Cerebellar nuclear complex (tissue), 1 donor: ENCODE measurements around the gene ZBTB20.

Source experiments
- DNase-seq, 2 experiments: peaks; one replicate each; lab custom pipeline; 2025; lab: John Stamatoyannopoulos, UW

ZBTB20 gene

DNA sequence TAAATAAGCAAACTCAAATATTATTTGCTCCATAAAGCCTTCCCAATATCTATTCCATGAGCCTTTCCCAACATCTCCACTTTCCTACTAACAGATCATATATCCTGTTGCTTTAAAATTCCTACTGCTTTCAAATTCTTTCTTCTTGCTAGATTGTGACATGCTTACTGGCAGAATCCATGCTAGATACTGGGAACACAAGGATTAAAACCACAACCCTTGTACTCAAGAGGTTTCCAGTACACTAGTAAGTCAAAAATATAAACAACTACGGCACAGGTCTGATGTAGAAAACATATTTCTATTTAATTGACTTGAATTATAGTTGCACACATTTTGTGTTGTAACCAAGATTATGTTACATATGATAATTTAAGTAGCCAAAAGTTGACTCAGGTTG is 275.0 kb downstream of the ZBTB20 start:
- no peak for DNase-seq

DNA sequence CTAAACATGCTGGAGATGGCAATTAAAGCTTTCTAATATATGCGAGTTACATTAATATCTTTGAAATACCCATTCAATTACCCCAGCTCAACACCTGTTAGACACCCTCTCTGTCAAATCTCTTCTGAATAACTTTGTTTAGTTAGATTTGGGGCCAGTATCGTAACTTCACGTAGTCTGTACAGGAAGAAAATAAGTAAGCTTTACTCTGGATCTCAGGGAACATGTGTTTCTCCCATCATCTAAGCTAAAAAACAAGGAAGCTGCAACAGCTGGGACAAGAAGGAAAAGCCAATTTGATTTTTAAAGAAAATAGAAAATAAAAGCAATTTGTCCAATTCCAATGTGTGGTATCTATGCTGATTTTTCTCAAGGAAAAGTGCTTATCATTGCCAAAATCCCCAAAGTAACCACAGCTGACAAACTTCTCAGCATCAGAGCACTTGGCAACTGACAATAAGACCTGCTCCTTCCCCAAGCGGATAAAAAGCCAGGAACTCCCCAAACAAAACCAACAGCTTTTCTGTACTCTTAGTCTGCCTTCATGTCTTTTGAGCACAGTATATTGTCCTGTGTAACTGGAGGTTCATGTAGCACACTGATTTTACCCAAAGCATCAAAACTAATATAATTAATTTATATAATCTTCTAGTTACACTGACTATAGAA is 279.1 kb downstream of the ZBTB20 start:
- no peak for DNase-seq

DNA sequence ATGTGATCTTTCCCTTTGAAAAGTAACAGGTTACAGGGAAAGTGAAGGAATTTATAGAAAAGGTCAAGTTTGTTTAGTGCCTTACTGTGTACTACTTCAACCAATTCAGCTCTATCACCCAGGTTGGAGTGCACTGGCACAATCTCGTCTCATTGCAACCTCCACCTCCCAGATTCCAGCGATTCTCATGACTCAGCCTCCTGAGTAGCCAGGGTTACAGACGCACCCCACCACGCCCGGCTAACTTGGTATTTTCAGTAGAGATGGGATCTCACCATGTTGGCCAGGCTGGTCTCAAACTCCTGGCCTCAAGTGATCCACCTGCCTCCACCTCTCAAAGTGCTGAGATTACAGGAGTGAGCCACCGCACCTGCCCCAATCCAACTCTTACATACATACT is 279.7 kb downstream of the ZBTB20 start:
- DNase-seq = no peak

DNA sequence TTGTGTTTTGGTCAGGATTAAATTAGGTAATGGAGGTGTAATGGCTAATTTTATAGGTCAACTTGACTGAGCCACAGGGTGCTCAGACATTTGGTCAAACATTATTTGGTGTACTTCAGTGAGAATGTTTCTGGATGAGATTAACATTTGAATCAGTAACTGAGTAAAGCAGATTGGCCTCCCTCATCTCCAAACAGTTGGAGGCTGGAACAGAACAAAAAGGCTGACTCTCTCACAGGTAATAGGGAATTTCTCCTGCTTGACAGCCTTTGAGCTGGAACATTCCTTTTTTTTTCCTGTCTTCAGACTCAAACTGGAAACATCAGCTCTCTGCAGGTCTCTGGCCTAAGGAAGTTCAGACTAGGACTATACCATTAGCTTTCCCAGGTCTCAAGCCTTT is 280.7 kb downstream of the ZBTB20 start:
- DNase-seq = no peak

DNA sequence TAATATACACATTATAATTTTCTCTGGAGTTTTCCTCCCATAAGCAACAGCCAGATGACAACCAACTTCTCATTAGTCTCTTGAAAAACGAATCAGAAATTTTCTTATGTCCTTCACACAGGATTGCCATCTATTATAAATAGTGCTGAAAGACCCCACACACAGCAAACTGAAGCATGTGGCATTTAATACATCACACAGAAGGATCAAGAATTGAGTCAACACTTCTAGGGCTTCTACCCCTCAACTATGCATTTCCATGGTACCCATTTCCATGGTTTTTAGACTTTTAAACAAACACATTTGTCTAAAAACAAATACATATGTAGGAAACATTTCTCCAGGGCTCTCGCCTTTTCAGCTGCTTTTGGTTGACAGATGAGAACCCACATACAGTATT is 282.1 kb downstream of the ZBTB20 start:
- DNase-seq = no peak

DNA sequence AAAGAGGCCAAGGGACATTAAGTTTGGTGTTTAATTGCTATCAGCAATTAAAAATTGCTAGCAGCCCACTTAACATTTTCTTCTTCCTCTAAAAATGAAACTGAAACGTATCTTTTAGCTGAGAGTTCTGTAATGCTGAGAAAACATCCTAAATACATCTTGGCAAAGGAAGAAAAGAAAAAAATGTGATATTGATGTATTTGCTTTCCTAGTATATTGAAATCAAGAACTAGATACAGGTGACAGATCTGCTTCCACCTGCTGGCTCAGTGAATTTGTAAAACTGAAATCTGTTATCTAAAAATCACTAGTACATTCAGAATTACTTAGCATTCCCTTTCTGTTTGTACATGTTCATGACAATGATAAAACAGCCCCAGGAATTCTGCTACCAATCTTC is 283.2 kb downstream of the ZBTB20 start:
- no peak for DNase-seq

DNA sequence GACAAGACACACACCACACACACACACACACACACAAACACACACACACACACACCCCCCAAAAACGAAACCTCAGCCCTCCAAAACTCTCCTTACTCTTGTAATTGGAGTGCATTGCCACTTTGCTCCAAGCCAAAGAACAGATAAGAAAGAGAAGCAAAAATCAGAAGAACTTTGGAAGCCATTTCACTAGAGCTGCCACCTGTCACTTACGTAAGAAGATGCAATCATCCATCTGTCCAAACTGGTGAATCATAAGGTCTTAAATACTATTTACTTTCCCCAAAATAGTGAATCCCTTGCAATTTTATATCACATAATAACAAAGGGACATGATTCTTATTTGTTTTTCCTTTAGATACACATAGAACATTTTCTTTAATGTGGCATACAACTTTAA is 285.4 kb downstream of the ZBTB20 start:
- no peak for DNase-seq

DNA sequence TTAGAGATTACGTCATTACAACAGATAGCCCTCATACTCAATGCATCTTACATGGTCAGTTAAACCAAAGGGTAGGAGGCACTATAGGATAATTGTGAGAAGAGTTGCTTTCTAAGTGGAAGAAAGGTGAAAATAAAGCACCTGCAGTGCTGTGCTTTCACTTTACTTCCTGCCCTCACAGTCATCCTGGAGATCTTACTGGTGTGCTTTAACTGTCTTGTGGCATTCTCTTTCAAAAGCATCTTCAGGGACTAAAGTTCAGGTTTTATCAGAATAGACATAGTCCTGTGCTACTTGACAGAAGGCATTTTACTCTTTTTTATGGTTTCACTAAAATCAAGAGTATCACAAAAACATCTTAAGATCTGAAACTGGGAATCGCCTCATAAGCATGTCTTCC is 286.6 kb downstream of the ZBTB20 start:
- DNase-seq = no peak

DNA sequence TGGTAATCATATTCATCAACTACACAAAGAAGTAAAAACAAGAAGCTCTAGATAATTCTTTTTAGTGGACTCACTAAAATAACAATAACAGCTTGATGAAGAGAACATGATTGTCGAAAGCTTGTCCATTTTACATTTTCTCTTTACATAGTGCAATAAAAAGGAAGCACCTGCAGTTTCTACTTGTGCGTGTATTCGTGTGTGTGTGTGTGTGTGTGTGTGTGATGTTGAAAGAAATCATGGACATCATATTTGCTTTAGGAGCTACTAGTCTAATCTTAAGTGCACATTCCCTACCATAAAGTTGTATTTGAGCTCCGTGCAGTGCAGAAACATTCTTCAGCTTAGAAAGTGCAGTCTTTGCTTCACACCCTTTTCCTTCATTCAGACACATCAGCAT is 288.8 kb downstream of the ZBTB20 start:
- DNase-seq = no peak

DNA sequence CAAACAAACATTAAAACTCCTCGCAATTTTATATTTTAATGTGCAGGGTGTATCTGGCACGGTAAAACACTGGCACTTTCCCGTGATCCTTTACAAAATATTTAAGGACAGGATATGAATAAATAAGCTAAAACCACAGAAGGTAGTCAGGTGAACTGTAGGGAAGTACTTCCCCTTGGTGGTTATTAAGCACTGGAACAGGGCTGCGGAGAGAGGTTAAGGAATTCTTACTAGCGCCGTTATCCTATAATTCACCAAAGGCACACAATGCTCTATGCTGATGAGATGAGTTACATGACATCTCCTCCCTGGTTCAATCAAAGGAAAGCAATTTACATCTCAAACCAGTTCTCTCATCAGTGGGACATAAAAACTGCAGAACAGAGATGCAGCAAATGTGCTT is 289.8 kb downstream of the ZBTB20 start:
- no peak for DNase-seq

DNA sequence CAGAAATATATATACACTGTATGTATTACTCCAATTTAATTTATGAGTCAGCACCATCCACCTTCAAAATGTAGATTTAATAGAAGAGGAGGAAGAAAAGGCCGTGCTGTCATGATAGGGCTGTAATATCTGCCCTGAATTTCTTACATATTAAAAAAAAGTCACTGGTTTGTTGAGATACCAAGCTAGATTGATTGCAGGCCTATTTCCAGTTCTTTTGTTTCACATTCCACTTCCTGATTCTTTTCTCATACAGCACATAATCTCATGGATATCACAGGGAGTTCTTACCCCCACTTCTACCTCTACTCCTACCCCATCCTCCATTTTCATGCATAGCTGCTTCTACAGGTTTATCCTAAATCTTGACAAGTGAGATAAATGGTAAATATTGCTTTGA is 290.3 kb downstream of the ZBTB20 start:
- DNase-seq = no peak

DNA sequence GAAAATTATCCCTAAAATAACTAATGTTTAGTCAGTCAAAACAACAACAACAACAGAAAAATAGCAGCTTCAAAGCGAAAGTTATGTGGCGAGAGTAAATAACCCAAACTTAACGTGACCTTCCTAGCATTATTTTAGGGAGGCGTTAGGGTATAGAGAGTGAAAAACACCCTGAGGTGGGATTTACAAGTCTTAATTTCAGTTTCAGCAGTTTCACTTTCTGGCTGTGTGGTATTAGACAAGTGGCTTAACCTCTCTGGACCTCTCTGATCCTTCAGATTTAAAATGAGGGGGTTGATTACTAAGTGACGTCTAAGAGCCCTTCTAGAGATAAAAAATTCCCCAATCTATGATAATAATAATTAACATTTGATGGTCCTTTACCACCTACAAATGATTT is 291.2 kb downstream of the ZBTB20 start:
- no peak for DNase-seq

DNA sequence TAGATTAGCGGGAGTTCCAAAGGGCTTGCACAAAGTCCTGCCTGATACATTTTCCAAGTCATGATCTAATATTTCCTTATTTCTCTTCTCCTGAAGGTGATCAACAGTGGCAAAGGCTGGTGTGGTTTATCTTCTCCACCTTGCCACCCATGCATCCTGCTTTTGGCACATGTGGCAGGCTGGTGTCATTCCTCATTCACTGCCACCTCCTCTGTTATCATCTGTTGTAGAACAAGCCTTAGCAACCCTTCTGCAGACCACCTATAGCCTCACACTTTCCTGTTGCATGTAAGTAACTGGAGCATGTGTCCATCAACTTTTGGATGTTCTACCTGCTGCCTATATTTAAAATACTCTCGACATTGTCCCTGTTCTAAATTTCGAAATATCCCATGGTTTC is 294.1 kb downstream of the ZBTB20 start:
- no peak for DNase-seq

DNA sequence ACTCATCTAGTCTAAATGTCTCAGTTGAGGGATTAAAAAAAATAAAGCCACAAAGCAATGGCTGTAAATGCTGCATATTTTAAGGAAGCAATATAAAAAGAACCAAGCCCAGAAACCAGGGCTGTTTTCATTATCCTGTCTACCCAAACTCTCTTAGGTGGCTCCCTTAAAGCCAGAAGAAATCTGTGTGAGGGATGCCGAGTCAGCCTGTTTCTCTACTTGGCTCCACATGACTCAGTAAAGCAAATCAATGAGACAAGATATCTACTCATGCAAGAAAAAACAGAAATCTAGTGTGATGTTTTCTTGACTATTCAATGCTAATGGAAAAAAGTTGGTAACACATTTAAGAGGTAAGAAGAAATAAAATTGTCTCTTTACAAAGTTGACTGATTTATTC is 296.2 kb downstream of the ZBTB20 start:
- no peak for DNase-seq

DNA sequence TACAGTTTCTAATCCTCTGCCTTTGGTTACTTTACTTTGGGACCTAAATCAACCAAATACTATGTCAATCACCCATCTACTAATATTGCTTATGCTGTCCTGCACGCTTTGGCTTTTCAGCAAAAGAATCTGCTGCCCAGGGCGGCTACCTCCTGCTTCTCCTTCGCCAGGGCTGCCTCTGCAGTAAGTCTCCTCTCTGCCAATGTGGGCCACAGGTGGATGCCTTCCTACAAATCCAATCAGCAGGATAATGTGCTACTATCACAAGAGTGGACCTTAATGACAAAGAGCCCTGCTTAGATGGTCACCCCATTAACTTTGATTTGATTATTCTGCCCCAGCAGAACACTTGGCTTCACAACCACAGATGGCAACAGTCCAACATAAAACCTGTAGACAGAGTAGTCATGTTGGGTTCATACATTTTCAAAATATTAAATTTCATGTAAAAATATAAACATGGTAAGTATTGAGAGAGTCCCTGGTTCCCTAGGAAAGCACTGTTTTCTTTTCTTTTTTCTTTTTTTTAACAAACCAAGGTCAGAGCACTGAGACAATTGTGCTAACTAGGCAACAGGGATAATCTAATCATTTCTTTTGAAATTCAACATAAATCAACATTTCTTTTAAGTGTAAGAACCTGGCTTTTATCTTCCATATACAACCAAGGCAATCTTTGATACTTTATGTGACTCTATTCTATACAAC is 298.3 kb downstream of the ZBTB20 start:
- DNase-seq = peak in 1 of 2 experiments; percentile 60

DNA sequence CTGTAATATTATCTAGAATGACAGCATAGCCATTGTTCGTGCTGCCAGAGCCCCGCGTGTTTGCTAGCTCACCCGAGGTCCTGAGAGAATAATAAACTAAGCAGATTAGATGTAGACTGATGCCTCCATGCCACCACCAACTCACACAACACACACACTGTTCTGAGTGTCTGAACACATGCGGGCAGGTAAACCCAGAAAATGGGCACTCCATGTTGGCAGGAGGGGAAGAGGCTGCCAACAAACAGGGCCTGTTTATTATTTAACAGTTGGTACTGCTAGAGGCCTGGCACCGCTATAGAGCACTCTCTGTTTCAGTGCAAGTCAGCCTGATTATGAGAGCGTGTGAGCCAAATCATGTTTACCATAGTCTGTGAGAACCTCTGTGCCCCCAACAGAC is 299.0 kb downstream of the ZBTB20 start:
- DNase-seq = peak; percentile 84 to 89

DNA sequence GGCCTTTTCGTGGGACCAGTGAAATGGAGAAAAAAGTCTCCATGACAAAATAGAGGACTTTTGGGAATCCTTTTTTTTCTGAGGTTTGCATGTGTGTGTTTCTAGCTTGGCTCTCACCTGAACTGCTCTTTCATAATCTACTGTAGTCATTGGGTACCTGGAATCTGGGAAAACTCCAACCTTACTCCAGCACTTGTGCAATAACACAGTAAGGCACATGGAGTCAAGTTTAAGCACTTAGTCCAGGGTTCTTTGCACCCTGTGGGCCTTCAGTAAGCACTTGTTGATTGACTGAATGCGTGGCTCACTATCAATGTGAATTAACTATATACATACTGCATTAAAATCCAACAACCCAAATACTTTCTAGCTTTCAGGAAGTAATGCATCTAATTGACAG is 299.5 kb downstream of the ZBTB20 start:
- no peak for DNase-seq

DNA sequence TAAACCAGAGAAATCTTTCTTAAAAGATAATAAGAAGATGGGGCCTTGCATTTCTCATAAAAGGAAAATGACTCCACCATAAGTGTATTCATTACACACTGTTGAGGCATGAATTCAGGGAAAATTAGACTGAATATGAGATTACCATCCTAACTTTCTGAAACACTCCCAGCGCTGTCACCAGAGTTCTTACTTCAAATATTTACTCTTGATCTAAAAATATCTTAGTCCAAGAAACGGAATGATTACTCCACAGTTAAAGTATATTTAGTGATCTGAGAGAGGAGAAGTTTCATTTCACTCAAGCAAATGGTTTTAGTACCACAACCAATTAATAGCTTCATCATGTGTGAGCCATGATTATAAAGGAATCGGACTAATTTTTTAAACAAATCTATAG is 300.3 kb downstream of the ZBTB20 start:
- DNase-seq = no peak

DNA sequence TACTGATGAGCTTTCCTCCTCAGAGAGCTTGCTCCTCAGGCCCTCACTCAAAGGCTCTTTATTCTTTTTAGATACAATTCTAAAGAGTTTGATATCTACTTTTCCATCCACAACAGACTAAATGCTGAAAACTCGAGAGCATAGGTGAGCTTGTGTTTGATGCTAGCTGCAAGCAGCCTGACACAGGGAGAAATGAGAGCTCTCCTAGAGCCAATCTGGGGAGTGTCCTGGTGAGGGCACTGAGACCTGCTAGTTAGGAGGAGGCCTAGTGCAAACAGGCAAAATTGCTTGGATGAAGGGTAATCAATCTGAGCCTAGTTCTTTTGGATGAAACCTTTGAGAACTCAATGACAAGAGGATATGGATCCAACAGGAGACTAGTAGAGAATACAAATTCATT is 300.8 kb downstream of the ZBTB20 start:
- DNase-seq = no peak

DNA sequence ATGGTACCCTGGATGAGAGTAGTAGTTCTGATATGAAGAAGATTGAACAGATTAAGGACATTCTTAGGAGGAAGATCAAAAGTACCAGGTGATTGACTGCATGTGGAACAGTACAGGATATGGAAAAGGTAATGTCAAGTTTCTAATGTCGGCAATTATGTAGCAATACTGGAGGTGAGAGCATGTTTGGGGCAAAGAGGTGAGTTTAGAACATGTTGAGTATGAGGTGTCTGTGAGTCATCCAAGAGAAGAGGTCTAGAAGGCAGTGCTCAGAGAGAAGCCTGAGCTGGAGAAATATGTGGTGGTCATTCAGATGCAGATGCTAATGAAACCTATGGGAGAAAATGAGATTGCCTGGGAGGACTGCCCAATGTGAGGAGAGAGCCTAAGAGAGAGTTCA is 305.6 kb downstream of the ZBTB20 start:
- DNase-seq = no peak

DNA sequence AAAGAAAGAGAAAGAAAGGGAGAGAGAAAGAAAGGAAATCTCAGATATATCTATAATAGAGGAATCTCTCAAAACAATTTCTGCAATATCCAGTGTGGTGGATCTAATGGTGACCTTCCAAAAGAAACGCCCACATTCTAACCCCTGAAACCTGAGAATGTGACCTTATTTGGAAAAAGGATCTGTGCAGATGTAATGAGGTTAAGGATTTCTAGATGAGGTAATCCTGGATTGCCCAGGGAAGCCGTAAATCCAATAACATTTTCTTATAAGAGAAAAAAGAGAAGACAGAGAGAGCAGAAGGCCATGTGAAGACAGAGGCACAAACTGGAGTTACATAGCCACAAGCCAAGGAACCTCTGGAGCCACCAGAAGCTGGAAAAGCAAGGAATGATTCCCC is 307.6 kb downstream of the ZBTB20 start:
- no peak for DNase-seq

DNA sequence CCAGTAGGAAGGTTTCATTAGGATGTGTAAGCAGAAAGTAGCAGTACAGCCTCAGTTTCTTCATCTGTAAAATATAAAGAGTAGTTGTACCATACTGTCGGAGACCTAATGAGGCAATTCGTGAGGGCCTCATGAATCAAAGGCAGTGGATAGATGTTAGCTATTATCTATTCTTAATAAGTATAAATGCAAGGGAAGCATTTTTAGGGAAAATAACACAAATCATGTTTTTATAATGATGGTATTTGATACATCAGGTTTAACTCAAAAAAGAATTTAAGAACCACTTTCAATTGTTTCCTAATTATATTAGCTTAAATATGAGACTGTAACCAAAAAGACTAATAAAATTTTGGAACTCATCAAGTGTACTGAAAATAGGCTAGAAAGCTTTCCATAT is 309.1 kb downstream of the ZBTB20 start:
- DNase-seq = no peak

DNA sequence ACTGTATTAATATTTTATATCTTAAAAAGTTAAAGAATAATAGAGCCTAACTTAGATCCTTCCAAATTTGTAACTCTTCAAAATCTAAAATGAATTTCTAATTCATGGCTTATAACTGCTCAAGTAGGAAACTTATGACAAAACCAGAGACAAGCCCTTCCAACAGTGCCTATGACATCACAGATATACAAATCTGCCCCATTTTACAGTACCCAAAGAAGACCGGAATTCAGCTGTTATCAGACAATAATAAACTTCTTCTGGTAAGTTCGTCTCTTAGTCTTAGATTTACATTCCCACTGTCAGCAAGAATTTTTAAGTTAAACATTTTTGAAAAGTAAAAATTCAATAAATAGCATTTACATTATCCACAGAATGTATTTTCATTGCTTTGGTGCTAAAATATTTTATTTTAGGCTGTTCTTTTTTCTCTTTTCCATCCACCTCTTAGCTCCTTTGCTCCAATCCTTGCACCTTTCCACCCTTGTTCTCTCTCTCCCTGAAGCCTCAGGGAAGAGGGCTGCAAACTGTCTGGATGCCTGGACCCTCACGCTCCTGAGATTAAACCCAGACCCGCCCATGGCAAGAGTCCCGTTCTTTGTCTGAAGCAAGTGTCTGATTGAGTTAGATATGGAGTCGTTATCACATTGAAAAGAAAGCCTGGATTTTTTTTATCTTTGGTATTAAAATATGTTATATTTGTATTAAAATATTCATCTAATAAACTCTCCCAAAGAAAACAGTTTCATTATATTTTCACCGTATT is 312.7 kb downstream of the ZBTB20 start:
- DNase-seq = no peak
